Calu3 (cell line): ENCODE measurements around the gene IL17B. TPM values are rescaled to one million over a fixed set of nuclear protein-coding genes. Genes with fewer than 3 reads are reported as not detected.

Source experiments
- BruUV-seq: library from RNA; stranded (reverse); fragments of 400-500 nt; replicated peaks from 2 replicates; lab custom pipeline; 2021; lab: Mats Ljungman, UMichigan
- CTCF ChIA-PET: fragments of 300-600 bp; sonication (Branson Sonifier 250); formaldehyde crosslinking; loops from one replicate; lab custom pipeline; 2022; ENCODE audit warnings: antibody characterized with exemption; lab: Charles Lee
- DNase-seq: peaks from one replicate; pipeline ENCODE4 v3.0.0; 2022
- H3K27ac Mint-ChIP-seq: one replicate; pipeline ENCODE4 v1.8.0; 2022; ENCODE audit warnings: mixed read lengths; ENCODE audit not compliant: unreplicated experiment
- H3K27me3 Mint-ChIP-seq: one replicate; pipeline ENCODE4 v1.8.0; 2022; ENCODE audit warnings: mixed read lengths; ENCODE audit not compliant: unreplicated experiment
- H3K36me3 Mint-ChIP-seq: one replicate; pipeline ENCODE4 v1.8.0; 2022; ENCODE audit warnings: mild to moderate bottlenecking, moderate library complexity, mixed read lengths; ENCODE audit not compliant: insufficient read depth, unreplicated experiment
- H3K4me1 Mint-ChIP-seq: one replicate; pipeline ENCODE4 v1.8.0; 2022; ENCODE audit warnings: mild to moderate bottlenecking, low read depth, mixed read lengths; ENCODE audit not compliant: unreplicated experiment
- H3K4me3 Mint-ChIP-seq: one replicate; pipeline ENCODE4 v1.8.0; 2022; ENCODE audit warnings: mild to moderate bottlenecking, low read depth, moderate library complexity, mixed read lengths; ENCODE audit not compliant: unreplicated experiment
- H3K9me3 Mint-ChIP-seq: one replicate; pipeline ENCODE4 v1.8.0; 2022; ENCODE audit warnings: low read depth, mixed read lengths; ENCODE audit not compliant: unreplicated experiment
- CTCF ChIP-seq: fragments of 200-600 bp; IDR thresholded peaks from one replicate; pipeline ENCODE4 v1.8.0; 2022; ENCODE audit warnings: antibody characterized with exemption; ENCODE audit not compliant: unreplicated experiment
- intact Hi-C: fragments of 100-400 bp; cut with micrococcal nuclease; formaldehyde crosslinking; loops from one replicate; pipeline ENCODE4 v1.10.0; 2022; ENCODE audit not compliant: unreplicated experiment
- total RNA-seq: library from RNA; stranded (reverse); gene quantifications from 2 replicates; pipeline ENCODE4 v1.2.3, GENCODE V29; 2022

Gene IL17B
- total RNA-seq, 1 experiment from 2014 or later: not detected

GRCh38 chr5:149375434-149375833 lies 3.7 kb downstream of the IL17B start:
- no TSS peak for BruUV-seq
- TF ChIP-seq CTCF: no peak
- no peak overlapping the region for H3K4me3 Mint-ChIP-seq
- no peak for DNase-seq
- no peaks in the 10 kb centered on the region for H3K4me1 Mint-ChIP-seq
- H3K27me3 Mint-ChIP-seq: peaks cover 34% of the 10 kb centered on the region
- intact Hi-C loops: no loop called here
- no peaks in the 10 kb centered on the region for H3K9me3 Mint-ChIP-seq
- CTCF ChIA-PET: interaction anchor here (1.2 kb wide), 1 partner anchor 8 kb away, joined by 3 read pairs; no protein-coding TSS in a partner anchor
- H3K27ac Mint-ChIP-seq: no peak overlapping the region
- H3K36me3 Mint-ChIP-seq: peaks cover 5% of the 10 kb centered on the region

GRCh38 chr5:149374801-149375200 lies 4.3 kb downstream of the IL17B start:
- CTCF ChIA-PET: interaction anchor here (1.2 kb wide), 1 partner anchor 8 kb away, joined by 3 read pairs; no protein-coding TSS in a partner anchor
- no TSS peak for BruUV-seq
- peaks cover 28% of the 10 kb centered on the region for H3K27me3 Mint-ChIP-seq
- TF ChIP-seq CTCF: no peak
- no peak for DNase-seq
- no peak overlapping the region for H3K4me3 Mint-ChIP-seq
- no peaks in the 10 kb centered on the region for H3K4me1 Mint-ChIP-seq
- H3K27ac Mint-ChIP-seq: no peak overlapping the region
- no peaks in the 10 kb centered on the region for H3K9me3 Mint-ChIP-seq
- intact Hi-C loops: no loop called here
- H3K36me3 Mint-ChIP-seq: peaks cover 5% of the 10 kb centered on the region

GRCh38 chr5:149374303-149374702 lies 4.8 kb downstream of the IL17B start:
- BruUV-seq: no TSS peak
- Mint-ChIP-seq H3K4me1 (no peaks in the 10 kb centered on the region), H3K36me3 (peaks cover 5% of the 10 kb centered on the region), H3K9me3 (no peaks in the 10 kb centered on the region), H3K27me3 (peaks cover 23% of the 10 kb centered on the region), H3K4me3 (no peak overlapping the region), H3K27ac (no peak overlapping the region)
- no peak for TF ChIP-seq CTCF
- DNase-seq: no peak
- CTCF ChIA-PET: interaction anchor here (1.4 kb wide), 1 partner anchor 177 kb away, joined by 4 read pairs; the partner anchor contains the start of gene CSNK1A1
- intact Hi-C loops: no loop called here

- Mint-ChIP-seq H3K27ac (no peak overlapping the region), H3K27me3 (peaks cover 9% of the 10 kb centered on the region), H3K4me1 (no peaks in the 10 kb centered on the region), H3K4me3 (no peak overlapping the region), H3K36me3 (peaks cover 5% of the 10 kb centered on the region), H3K9me3 (no peaks in the 10 kb centered on the region)
- no TSS peak for BruUV-seq
- DNase-seq: no peak
- intact Hi-C loops: no loop called here
- CTCF ChIA-PET: interaction anchor here (1.4 kb wide), 1 partner anchor 179 kb away, joined by 4 read pairs; the partner anchor contains the start of gene CSNK1A1
- TF ChIP-seq CTCF: no peak
Observed at GRCh38 chr5:149372932-149373331, 6.2 kb downstream of the IL17B start.
